ENCODE results near the gene OSBP2. TPM values are rescaled to one million over a fixed set of nuclear protein-coding genes. Genes with fewer than 3 reads are reported as not detected.

OSBP2 gene
- total and polyA plus RNA-seq, 10 of the 15 experiments (the other 5 are each of a cell fraction or from before 2014, with no cell fraction given), result 0.11 to 7.7 (median 3.6) TPM

DNA sequence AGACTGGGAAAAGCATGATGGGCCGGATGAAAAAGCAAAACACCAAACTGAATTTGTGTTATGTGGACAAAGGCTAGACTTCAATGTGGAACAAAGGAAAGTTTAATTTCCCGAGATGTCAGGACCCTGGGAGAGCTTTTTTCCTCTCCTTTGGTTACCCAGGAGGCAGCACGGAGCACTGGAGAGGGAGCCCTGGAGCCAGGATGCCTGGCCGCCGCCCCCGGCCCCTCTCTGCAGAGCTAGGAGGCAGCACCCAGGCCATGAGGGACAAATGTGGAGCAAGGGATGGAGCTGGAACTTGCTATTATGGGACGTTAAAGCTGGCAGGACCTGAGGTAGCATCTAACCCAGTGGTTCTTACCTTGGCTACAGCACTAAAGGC is 165.0 kb downstream of the OSBP2 start:
- no peak for DNase-seq (ENCODE audit: low read depth, low spot score)
- in situ Hi-C loops (cut with MboI) (no loop called here), intact Hi-C loops (cut with micrococcal nuclease; ENCODE audit: unreplicated experiment) (no loop called here)
- H2AFZ ChIP-seq (ENCODE audit: control insufficient read depth, low read depth, low read length), result no peak overlapping the region
- no peaks in the 10 kb centered on the region for H3K79me2 ChIP-seq (ENCODE audit: control insufficient read depth, insufficient read depth, low read length)
- H3K27ac ChIP-seq (ENCODE audit: control insufficient read depth, insufficient read depth), result no peak overlapping the region
- no peak for FAIRE-seq
- no peak overlapping the region for H3K9ac ChIP-seq (ENCODE audit: control insufficient read depth, insufficient read depth, low read length)
- no peak overlapping the region for H3K4me2 ChIP-seq (ENCODE audit: control insufficient read depth, insufficient read depth)
- H3K9me3 ChIP-seq (replicated peaks; ENCODE audit: control insufficient read depth, insufficient read depth, low read length), result no peaks in the 10 kb centered on the region; the same call in 2 of the 3 replicates
- no peak for ATAC-seq
- SMC1A ChIA-PET (ENCODE audit: uncharacterized antibody, unreplicated experiment), result no interaction called here
- TF ChIP-seq SMARCA5 (IDR thresholded peaks at IDR 0.05), result no peak
- no peak for TF ChIP-seq RUNX3 (IDR thresholded peaks at IDR 0.05; ENCODE audit: low read length)
- WGBS (ENCODE audit: insufficient coverage, insufficient replicate concordance, low lambda C conversion rate, missing lambda C conversion rate), result 47% methylated on average over 7 of the region's 7 CpGs
- H3K4me3 ChIP-seq, result no peak overlapping the region
- H3K4me1 ChIP-seq (ENCODE audit: control insufficient read depth, insufficient read depth, low read length), result no peaks in the 10 kb centered on the region
- no peaks in the 10 kb centered on the region for H3K27me3 ChIP-seq (replicated peaks in 1 of 2; ENCODE audit: control insufficient read depth in 2 of 2, insufficient read depth in 2 of 2, low read length in 1 of 2)
- BruUV-seq (replicated peaks), result no TSS peak
- no peaks in the 10 kb centered on the region for H3K36me3 ChIP-seq (ENCODE audit: control insufficient read depth in 2 of 2, insufficient read depth in 2 of 2, low read length in 1 of 2)
- CTCF ChIA-PET, result interaction anchor here (1.4 kb wide), 1 partner anchor 12 kb away, joined by 3 read pairs; no protein-coding TSS in a partner anchor
- POLR2A ChIA-PET, result no interaction called here
- no peaks in the 10 kb centered on the region for H4K20me1 ChIP-seq (ENCODE audit: control insufficient read depth, insufficient read depth)
- RAD21 ChIA-PET (ENCODE audit: unreplicated experiment), result no interaction called here

DNA sequence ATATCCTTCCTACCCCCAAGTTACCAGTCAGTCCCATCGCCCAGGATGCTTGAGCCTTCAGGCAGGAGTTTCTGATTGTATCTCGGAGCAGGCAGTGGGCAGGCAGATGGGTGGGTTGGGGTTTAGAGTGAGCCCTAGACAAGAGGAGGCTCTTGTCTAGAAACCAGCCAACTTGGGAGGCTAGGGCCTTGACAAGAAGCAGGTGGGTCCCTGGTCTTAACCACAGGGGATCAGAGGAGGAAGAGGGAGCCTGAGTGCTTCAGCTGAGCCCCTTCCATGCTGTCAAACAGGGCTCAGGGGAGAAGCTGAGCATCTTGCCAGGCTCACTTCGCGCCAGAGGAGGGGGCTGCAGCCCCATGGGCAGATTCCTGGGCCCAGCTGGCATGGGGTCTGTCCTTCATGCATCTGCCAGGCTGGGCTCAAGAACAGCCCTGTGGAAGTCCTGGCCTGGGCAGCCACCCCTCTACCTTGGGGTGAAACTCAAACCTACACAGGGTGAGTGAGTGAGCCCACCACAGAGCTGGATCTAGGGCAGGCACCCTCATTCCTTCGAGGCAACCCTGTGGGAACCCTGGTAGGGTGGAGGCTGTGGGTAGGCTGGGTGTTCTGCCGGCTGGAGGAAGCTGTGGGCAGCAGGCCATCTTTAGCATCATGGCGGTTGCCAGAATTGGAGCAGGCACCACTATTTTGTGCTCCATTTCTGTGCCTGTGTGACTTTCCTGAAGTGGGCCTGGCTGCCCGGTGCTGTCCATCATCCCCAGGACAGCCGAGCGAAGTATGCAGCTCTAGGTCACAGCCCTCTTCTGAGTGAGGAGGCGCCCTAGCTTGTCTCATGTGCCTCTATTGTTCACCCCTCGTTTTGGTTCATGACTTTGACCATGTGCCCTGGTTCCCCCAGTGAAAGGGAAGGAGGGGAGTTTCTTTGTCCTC is 165.8 kb downstream of the OSBP2 start:
- BruUV-seq (replicated peaks), result no TSS peak
- no peak for FAIRE-seq
- DNase-seq (ENCODE audit: low read depth, low spot score), result no peak
- no peaks in the 10 kb centered on the region for H4K20me1 ChIP-seq (ENCODE audit: control insufficient read depth, insufficient read depth)
- no peaks in the 10 kb centered on the region for H3K79me2 ChIP-seq (ENCODE audit: control insufficient read depth, insufficient read depth, low read length)
- TF ChIP-seq YY1 (IDR thresholded peaks at IDR 0.05; ENCODE audit: low read depth, low read length), result no peak
- no peak for TF ChIP-seq ETV6 (conservative IDR thresholded peaks at IDR 0.05 in 1 of 2, IDR thresholded peaks at IDR 0.05 in 1 of 2; ENCODE audit: borderline replicate concordance in 1 of 2, low read depth in 1 of 2)
- TF ChIP-seq FOXK2 (IDR thresholded peaks at IDR 0.05), result no peak
- no peak for TF ChIP-seq MTA3 (IDR thresholded peaks at IDR 0.05; ENCODE audit: borderline replicate concordance, low read length)
- TF ChIP-seq POU2F2 (IDR thresholded peaks at IDR 0.05; ENCODE audit: borderline replicate concordance, low read depth, low read length), result no peak
- no peak for TF ChIP-seq SRF (IDR thresholded peaks at IDR 0.05; ENCODE audit: low read depth in 2 of 2, low read length in 2 of 2)
- H2AFZ ChIP-seq (ENCODE audit: control insufficient read depth, low read depth, low read length), result no peak overlapping the region
- no peaks in the 10 kb centered on the region for H3K4me1 ChIP-seq (ENCODE audit: control insufficient read depth, insufficient read depth, low read length)
- H3K27ac ChIP-seq (ENCODE audit: control insufficient read depth, insufficient read depth), result no peak overlapping the region
- ATAC-seq, result no peak
- H3K9me3 ChIP-seq (replicated peaks; ENCODE audit: control insufficient read depth, insufficient read depth, low read length), result no peaks in the 10 kb centered on the region
- H3K4me3 ChIP-seq, result no peak overlapping the region
- SMC1A ChIA-PET (ENCODE audit: uncharacterized antibody, unreplicated experiment), result no interaction called here
- CTCF ChIA-PET, result interaction anchor here (1.4 kb wide), 1 partner anchor 13 kb away, joined by 3 read pairs; no protein-coding TSS in a partner anchor
- in situ Hi-C loops (cut with MboI), result no loop called here
- 25% methylated on average over 12 of the region's 12 CpGs for WGBS (ENCODE audit: insufficient coverage, insufficient replicate concordance, low lambda C conversion rate, missing lambda C conversion rate)
- no peak overlapping the region for H3K4me2 ChIP-seq (ENCODE audit: control insufficient read depth, insufficient read depth)
- RAD21 ChIA-PET (ENCODE audit: unreplicated experiment), result no interaction called here
- POLR2A ChIA-PET, result no interaction called here
- no peaks in the 10 kb centered on the region for H3K27me3 ChIP-seq (replicated peaks in 1 of 2; ENCODE audit: control insufficient read depth in 2 of 2, insufficient read depth in 2 of 2, low read length in 1 of 2)
- H3K9ac ChIP-seq (ENCODE audit: control insufficient read depth, insufficient read depth, low read length), result no peak overlapping the region
- no peaks in the 10 kb centered on the region for H3K36me3 ChIP-seq (ENCODE audit: control insufficient read depth in 2 of 2, insufficient read depth in 2 of 2, low read length in 1 of 2)
- intact Hi-C loops (cut with micrococcal nuclease; ENCODE audit: unreplicated experiment), result no loop called here
